CD4-positive, CD25-positive, alpha-beta regulatory T cell (primary cell): ENCODE results near the gene B3GLCT. TPM values are rescaled to one million over a fixed set of nuclear protein-coding genes. Genes with fewer than 3 reads are reported as not detected.
"Not testable (repeated sequence)": the region's sequence is repeated elsewhere in the genome, so short reads cannot be mapped to it uniquely, and the experiment has no call there.

ENCODE experiments used
- ATAC-seq, 2 donors: fragments of 150-1000 bp; cut with Tn5 transposase; one replicate each; pipeline ENCODE4 v1.10.0; 2021; ENCODE audit warnings: low read depth in 2 of 2, moderate number of reproducible peaks in 2 of 2, moderate library complexity in 1 of 2
- DNase-seq, 3 donors: peaks; one replicate each; pipeline versions ENCODE4 v3.0.0 to v3.0.0-alpha.2; 2012 to 2022; ENCODE audit warnings: mixed read lengths in 1 of 3
- H3K27ac ChIP-seq: one replicate; pipeline ENCODE4 v1.7.0; 2013; ENCODE audit warnings: mild to moderate bottlenecking, low read length; ENCODE audit not compliant: insufficient read depth, poor library complexity, severe bottlenecking
- H3K27me3 ChIP-seq: one replicate; pipeline ENCODE4 v1.7.0; 2013; ENCODE audit warnings: low read length; ENCODE audit not compliant: control insufficient read depth, insufficient read depth
- H3K36me3 ChIP-seq: one replicate; pipeline ENCODE4 v1.7.0; 2013; ENCODE audit warnings: mild to moderate bottlenecking, low read length, moderate library complexity; ENCODE audit not compliant: control insufficient read depth, insufficient read depth
- H3K4me1 ChIP-seq: 2 replicates; pipeline ENCODE4 v1.7.0; 2013; ENCODE audit warnings: mild to moderate bottlenecking, low read length; ENCODE audit not compliant: insufficient read depth, control insufficient read depth, poor library complexity, severe bottlenecking
- H3K4me3 ChIP-seq: one replicate; pipeline ENCODE4 v1.7.0; 2013; ENCODE audit warnings: low read depth, mild to moderate bottlenecking, low read length, moderate library complexity
- H3K9me3 ChIP-seq, 2 experiments: 1 replicate in 1 of 2; 2 replicates in 1 of 2; pipeline ENCODE4 v1.7.0; 2013; ENCODE audit warnings: low read length in 2 of 2, mild to moderate bottlenecking in 1 of 2, moderate library complexity in 1 of 2; ENCODE audit not compliant: control insufficient read depth in 2 of 2
- H3K27ac Mint-ChIP-seq, 3 donors: one replicate each; pipeline ENCODE4 v1.8.0; 2020 to 2022; ENCODE audit warnings: mild to moderate bottlenecking in 3 of 3, mixed read lengths in 3 of 3, moderate library complexity in 2 of 3
- H3K27me3 Mint-ChIP-seq: one replicate; pipeline ENCODE4 v1.8.0; 2022; ENCODE audit warnings: mild to moderate bottlenecking, mixed read lengths
- H3K36me3 Mint-ChIP-seq: one replicate; pipeline ENCODE4 v1.8.0; 2020; ENCODE audit warnings: mixed read lengths
- H3K4me1 Mint-ChIP-seq, 4 donors: one replicate each; pipeline ENCODE4 v1.8.0; 2020 to 2022; ENCODE audit warnings: mixed read lengths in 4 of 4, mild to moderate bottlenecking in 1 of 4
- H3K4me3 Mint-ChIP-seq, 4 donors: one replicate each; pipeline ENCODE4 v1.8.0; 2020 to 2022; ENCODE audit warnings: mild to moderate bottlenecking in 4 of 4, mixed read lengths in 4 of 4, moderate library complexity in 3 of 4
- H3K9me3 Mint-ChIP-seq, 7 donors: one replicate each; pipeline ENCODE4 v1.8.0; 2020 to 2022; ENCODE audit warnings: mixed read lengths in 7 of 7, mild to moderate bottlenecking in 3 of 7, moderate library complexity in 2 of 7
- polyA plus RNA-seq, 4 donors: library from polyadenylated mRNA; unstranded; fragments of 300-500 nt; fragmentation: Illumina TruSeq; gene quantifications; one replicate each; pipeline ENCODE4 v1.2.3, GENCODE V29; 2021
- total RNA-seq: library from RNA; stranded (reverse); gene quantifications from one replicate; pipeline ENCODE4 v1.2.3, GENCODE V29; 2022

The B3GLCT gene
- total and polyA plus RNA-seq, 5 donors from 2014 or later: 3.4 to 5.6 (median 3.5) TPM

GRCh38 chr13:31216916-31217315, 17.1 kb downstream of the B3GLCT start:
- Mint-ChIP-seq H3K4me1 (peaks cover 0 to 10% (median 4%) of the 10 kb centered on the region in 4 donors), H3K36me3 (peaks cover 14% of the 10 kb centered on the region)
- ATAC-seq, H3K27me3 ChIP-seq, H3K9me3 ChIP-seq, H3K27me3 Mint-ChIP-seq, H3K4me1 ChIP-seq, H3K4me3 Mint-ChIP-seq, H3K27ac ChIP-seq, H3K36me3 ChIP-seq, H3K4me3 ChIP-seq, DNase-seq, H3K27ac Mint-ChIP-seq, H3K9me3 Mint-ChIP-seq: not testable (repeated sequence)

DNA sequence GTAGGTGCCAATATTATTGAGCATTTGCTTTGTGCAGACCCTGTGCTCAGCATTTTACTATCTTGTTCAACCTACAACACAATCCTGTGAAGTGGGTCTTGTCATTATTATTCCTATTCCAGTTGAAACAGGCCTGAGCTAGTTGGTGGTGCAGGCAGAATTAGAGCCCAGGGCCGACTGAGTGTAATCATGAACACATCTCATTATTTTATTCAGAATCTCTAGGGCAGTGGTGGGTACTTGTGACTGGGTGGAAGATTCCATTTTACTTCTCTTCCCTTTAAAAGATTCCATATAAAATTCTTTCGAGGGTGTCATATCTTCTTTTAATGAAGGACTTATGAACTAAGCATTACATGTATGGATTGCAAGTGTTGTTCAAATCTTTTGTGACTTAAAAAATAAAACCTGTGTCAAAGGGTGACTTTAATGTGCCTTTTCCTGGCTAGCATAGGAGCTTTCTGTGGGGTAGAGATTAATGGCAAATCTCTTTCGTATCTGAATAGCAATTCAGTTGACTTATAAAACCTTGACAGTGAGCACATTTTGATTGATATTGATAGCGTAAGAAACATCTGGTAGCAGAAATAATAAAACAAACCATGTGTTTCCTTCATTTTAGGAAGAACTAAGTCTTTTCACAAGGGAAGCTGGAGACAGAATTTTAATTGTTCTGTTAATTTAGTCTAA, 20.3 kb downstream of the B3GLCT start:
- H3K4me3 ChIP-seq: no peak overlapping the region
- H3K36me3 ChIP-seq: no peaks in the 10 kb centered on the region
- no peaks in the 10 kb centered on the region for H3K9me3 ChIP-seq
- Mint-ChIP-seq H3K27ac (no peak overlapping the region), H3K4me1 (peaks cover 0 to 2% (median 0%) of the 10 kb centered on the region in 4 donors), H3K36me3 (peaks cover 22% of the 10 kb centered on the region), H3K4me3 (no peak overlapping the region), H3K9me3 (peaks cover 0 to 2% (median 0%) of the 10 kb centered on the region in 7 donors), H3K27me3 (no peaks in the 10 kb centered on the region)
- ATAC-seq: no peak
- H3K27ac ChIP-seq: no peak overlapping the region
- H3K4me1 ChIP-seq: no peaks in the 10 kb centered on the region
- DNase-seq: no peak
- no peaks in the 10 kb centered on the region for H3K27me3 ChIP-seq

- Histone ChIP-seq H3K4me3 (no peak overlapping the region), H3K36me3 (no peaks in the 10 kb centered on the region), H3K9me3 (no peaks in the 10 kb centered on the region), H3K4me1 (no peaks in the 10 kb centered on the region), H3K27me3 (no peaks in the 10 kb centered on the region), H3K27ac (no peak overlapping the region)
- Mint-ChIP-seq H3K27ac (no peak overlapping the region), H3K9me3 (peaks cover 0 to 2% (median 0%) of the 10 kb centered on the region in 7 donors), H3K4me1 (peaks cover 0 to 2% (median 0%) of the 10 kb centered on the region in 4 donors), H3K36me3 (peaks cover 22% of the 10 kb centered on the region), H3K4me3 (no peak overlapping the region), H3K27me3 (no peaks in the 10 kb centered on the region)
- no peak for DNase-seq
- ATAC-seq: no peak
These were observed 21.3 kb downstream of the B3GLCT start for GRCh38 chr13:31221057-31221456.

GRCh38 chr13:31223215-31223614, 23.4 kb downstream of the B3GLCT start:
- Mint-ChIP-seq H3K9me3 (no peaks in the 10 kb centered on the region), H3K4me1 (peaks cover 0 to 2% (median under 1%) of the 10 kb centered on the region in 4 donors), H3K27me3 (no peaks in the 10 kb centered on the region), H3K36me3 (peaks cover 19% of the 10 kb centered on the region), H3K4me3 (no peak overlapping the region), H3K27ac (no peak overlapping the region)
- no peaks in the 10 kb centered on the region for H3K27me3 ChIP-seq
- DNase-seq: no peak
- no peak for ATAC-seq
- H3K27ac ChIP-seq: no peak overlapping the region
- H3K36me3 ChIP-seq: no peaks in the 10 kb centered on the region
- no peaks in the 10 kb centered on the region for H3K4me1 ChIP-seq
- H3K4me3 ChIP-seq: no peak overlapping the region
- H3K9me3 ChIP-seq: no peaks in the 10 kb centered on the region

DNA sequence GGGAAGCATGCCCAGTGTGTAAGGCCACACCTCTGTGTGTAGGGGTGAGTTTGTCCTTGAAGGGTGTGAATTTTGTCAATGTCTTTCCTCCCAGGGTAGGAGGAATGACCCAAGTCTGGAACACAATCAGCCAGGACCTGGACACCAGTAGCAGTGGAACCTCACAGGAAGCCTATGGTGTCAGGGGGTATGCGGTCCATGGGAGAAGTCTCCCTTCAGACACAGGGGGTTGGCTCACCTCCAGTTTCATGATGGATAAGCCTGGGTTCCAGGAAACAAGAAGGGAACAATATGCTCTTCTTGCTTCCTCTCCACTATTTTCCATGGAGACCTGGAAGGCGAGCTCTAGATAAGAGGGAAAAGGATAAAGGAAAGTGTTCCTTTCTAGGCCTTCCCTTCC, 23.9 kb downstream of the B3GLCT start:
- no peaks in the 10 kb centered on the region for H3K9me3 Mint-ChIP-seq
- no peaks in the 10 kb centered on the region for H3K4me1 ChIP-seq
- H3K27ac Mint-ChIP-seq: peak overlapping the region in 1 of 3 donors; percentile 41
- no peak for DNase-seq
- ATAC-seq: no peak
- no peak overlapping the region for H3K4me3 ChIP-seq
- H3K27me3 Mint-ChIP-seq: no peaks in the 10 kb centered on the region
- no peak overlapping the region for H3K27ac ChIP-seq
- no peaks in the 10 kb centered on the region for H3K27me3 ChIP-seq
- no peaks in the 10 kb centered on the region for H3K9me3 ChIP-seq
- no peak overlapping the region for H3K4me3 Mint-ChIP-seq
- H3K36me3 ChIP-seq: no peaks in the 10 kb centered on the region
- H3K36me3 Mint-ChIP-seq: peaks cover 15% of the 10 kb centered on the region
- H3K4me1 Mint-ChIP-seq: peaks cover 0 to 4% (median 1%) of the 10 kb centered on the region in 4 donors

DNA sequence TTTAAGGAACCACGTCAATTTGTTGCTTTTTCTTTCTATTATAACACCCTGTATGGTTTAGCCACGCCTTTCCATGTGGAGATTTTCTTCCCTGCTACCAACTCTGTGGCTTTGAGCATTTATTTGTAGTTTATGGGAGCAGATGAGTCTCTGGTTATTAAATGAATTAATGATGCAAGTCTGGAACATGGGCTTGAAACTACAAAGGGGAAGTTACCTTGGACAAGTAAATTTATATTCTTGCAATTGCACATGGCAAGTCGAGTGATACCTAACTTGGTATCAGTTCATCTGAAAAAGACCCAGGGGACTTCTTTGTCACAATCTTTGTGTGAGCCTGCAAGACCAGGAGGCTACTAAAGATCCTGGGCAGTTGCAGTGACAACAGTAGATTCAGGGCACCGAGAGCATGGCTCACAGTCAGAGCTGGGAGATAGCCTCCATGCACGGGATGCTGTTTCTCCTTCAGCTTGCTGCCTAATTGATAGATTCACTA, 24.4 kb downstream of the B3GLCT start:
- no peaks in the 10 kb centered on the region for H3K4me1 ChIP-seq
- Mint-ChIP-seq H3K27me3 (no peaks in the 10 kb centered on the region), H3K4me3 (no peak overlapping the region), H3K9me3 (no peaks in the 10 kb centered on the region), H3K36me3 (peaks cover 11% of the 10 kb centered on the region), H3K27ac (peak overlapping the region in 1 of 3 donors; percentile 41), H3K4me1 (peaks cover 0 to 4% (median 1%) of the 10 kb centered on the region in 4 donors)
- no peaks in the 10 kb centered on the region for H3K36me3 ChIP-seq
- ATAC-seq (no peak), DNase-seq (no peak)
- no peaks in the 10 kb centered on the region for H3K27me3 ChIP-seq
- no peak overlapping the region for H3K4me3 ChIP-seq
- no peaks in the 10 kb centered on the region for H3K9me3 ChIP-seq
- no peak overlapping the region for H3K27ac ChIP-seq

GRCh38 chr13:31224963-31225559, 25.3 kb downstream of the B3GLCT start:
- Mint-ChIP-seq H3K4me3 (no peak overlapping the region), H3K4me1 (peaks cover 0 to 4% (median 1%) of the 10 kb centered on the region in 4 donors), H3K27me3 (no peaks in the 10 kb centered on the region), H3K36me3 (peaks cover 11% of the 10 kb centered on the region), H3K27ac (no peak overlapping the region), H3K9me3 (no peaks in the 10 kb centered on the region)
- Histone ChIP-seq H3K36me3 (no peaks in the 10 kb centered on the region), H3K27ac (no peak overlapping the region), H3K27me3 (no peaks in the 10 kb centered on the region), H3K9me3 (no peaks in the 10 kb centered on the region), H3K4me3 (no peak overlapping the region), H3K4me1 (no peaks in the 10 kb centered on the region)
- ATAC-seq (no peak), DNase-seq (no peak)
